ENCODE data around the gene VPS52. TPM values are rescaled to one million over a fixed set of nuclear protein-coding genes. Genes with fewer than 3 reads are reported as not detected.

The VPS52 gene
- total and polyA plus RNA-seq, 2 donors (not counting 1 experiment from before 2014, with no cell fraction given), result 44.9 to 53.2 TPM

DNA sequence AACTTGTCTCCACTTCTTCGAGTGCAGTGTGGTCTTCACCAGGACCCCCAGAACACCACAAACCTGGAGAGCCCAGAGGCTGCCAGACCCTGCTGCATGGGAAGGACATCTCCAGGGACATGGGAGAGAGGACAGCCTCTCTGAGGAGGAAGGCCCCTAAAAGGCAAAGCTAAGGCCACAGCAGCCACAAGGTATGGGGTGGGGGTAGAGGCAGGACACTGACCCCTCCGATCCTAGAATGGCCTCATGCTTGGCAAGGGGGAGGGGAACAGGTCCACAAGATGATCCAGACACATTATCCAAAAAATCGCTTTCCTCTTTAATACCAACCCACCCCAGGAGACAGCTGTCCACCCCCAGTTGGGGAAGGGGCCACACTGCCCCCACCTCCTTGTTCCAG is 7.1 kb upstream of the VPS52 start:
- Histone ChIP-seq H3K27ac (ENCODE audit: insufficient read depth, low read length) (no peak overlapping the region), H4K20me1 (ENCODE audit: control insufficient read depth, extremely low read depth, insufficient read depth, low read length) (no peaks in the 10 kb centered on the region)

DNA sequence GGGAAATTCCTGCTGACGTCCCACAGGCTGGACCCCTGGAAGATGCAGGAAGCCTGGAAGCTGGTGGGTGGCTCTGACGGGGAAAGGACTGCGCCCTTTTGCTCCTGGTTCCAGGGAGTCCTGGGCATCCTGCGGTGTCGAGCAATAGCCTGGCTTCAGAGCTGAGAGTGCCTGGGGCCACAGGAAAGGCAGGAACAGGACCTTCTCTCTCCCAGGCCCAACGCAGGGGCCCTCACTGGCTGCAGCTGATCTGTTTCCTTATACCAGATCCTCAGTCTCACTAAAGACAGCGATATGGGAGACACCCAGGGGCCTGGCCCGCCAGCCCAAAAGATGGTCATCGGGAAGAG is 6.7 kb upstream of the VPS52 start:
- no peak overlapping the region for H2AFZ ChIP-seq (ENCODE audit: low read length)
- H3K4me1 ChIP-seq (ENCODE audit: control insufficient read depth, extremely low read depth, insufficient read depth, low read length), result peaks cover 17% of the 10 kb centered on the region
- no peaks in the 10 kb centered on the region for H3K9me3 ChIP-seq (ENCODE audit: control insufficient read depth, insufficient read depth, low read depth, low read length)
- H3K79me2 ChIP-seq (ENCODE audit: control insufficient read depth, insufficient read depth, low read length), result peaks cover 26% of the 10 kb centered on the region
- H3K36me3 ChIP-seq (ENCODE audit: control insufficient read depth, insufficient read depth, low read length), result peaks cover 34% of the 10 kb centered on the region
- H3K4me3 ChIP-seq (replicated peaks in 1 of 4; ENCODE audit: control extremely low read depth in 1 of 4, insufficient read depth in 1 of 4, low read depth in 3 of 4, low read length in 4 of 4), result no peak overlapping the region
- TF ChIP-seq EZH2 (IDR thresholded peaks at IDR 0.05; ENCODE audit: low read length, missing control alignments), result no peak
- TF ChIP-seq, protein P1, sequence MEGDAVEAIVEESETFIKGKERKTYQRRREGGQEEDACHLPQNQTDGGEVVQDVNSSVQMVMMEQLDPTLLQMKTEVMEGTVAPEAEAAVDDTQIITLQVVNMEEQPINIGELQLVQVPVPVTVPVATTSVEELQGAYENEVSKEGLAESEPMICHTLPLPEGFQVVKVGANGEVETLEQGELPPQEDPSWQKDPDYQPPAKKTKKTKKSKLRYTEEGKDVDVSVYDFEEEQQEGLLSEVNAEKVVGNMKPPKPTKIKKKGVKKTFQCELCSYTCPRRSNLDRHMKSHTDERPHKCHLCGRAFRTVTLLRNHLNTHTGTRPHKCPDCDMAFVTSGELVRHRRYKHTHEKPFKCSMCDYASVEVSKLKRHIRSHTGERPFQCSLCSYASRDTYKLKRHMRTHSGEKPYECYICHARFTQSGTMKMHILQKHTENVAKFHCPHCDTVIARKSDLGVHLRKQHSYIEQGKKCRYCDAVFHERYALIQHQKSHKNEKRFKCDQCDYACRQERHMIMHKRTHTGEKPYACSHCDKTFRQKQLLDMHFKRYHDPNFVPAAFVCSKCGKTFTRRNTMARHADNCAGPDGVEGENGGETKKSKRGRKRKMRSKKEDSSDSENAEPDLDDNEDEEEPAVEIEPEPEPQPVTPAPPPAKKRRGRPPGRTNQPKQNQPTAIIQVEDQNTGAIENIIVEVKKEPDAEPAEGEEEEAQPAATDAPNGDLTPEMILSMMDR (conservative IDR thresholded peaks at IDR 0.05 in 1 of 2, IDR thresholded peaks at IDR 0.05 in 1 of 2; ENCODE audit: low read depth in 1 of 2, low read length in 2 of 2), result no peak
- H3K9ac ChIP-seq (ENCODE audit: insufficient read depth, low read length), result no peak overlapping the region
- H4K20me1 ChIP-seq (ENCODE audit: control insufficient read depth, extremely low read depth, insufficient read depth, low read length), result no peaks in the 10 kb centered on the region
- H3K4me2 ChIP-seq (ENCODE audit: extremely low read depth, insufficient read depth, low read length), result no peak overlapping the region
- H3K27me3 ChIP-seq (ENCODE audit: control insufficient read depth, insufficient read depth, low read length), result no peaks in the 10 kb centered on the region
- no peak overlapping the region for H3K27ac ChIP-seq (ENCODE audit: insufficient read depth, low read length)
- no peak for DNase-seq (ENCODE audit: low read depth in 2 of 2)

More for the DNA sequence above, 7.1 kb upstream of the VPS52 start:
- H3K27me3 ChIP-seq (ENCODE audit: control insufficient read depth, insufficient read depth, low read length), result no peaks in the 10 kb centered on the region
- peaks cover 34% of the 10 kb centered on the region for H3K36me3 ChIP-seq (ENCODE audit: control insufficient read depth, insufficient read depth, low read length)
- H3K79me2 ChIP-seq (ENCODE audit: control insufficient read depth, insufficient read depth, low read length), result peaks cover 22% of the 10 kb centered on the region
- H3K4me1 ChIP-seq (ENCODE audit: control insufficient read depth, extremely low read depth, insufficient read depth, low read length), result peaks cover 14% of the 10 kb centered on the region
- H2AFZ ChIP-seq (ENCODE audit: low read length), result no peak overlapping the region
- H3K9me3 ChIP-seq (ENCODE audit: control insufficient read depth, insufficient read depth, low read depth, low read length), result no peaks in the 10 kb centered on the region
- H3K4me3 ChIP-seq (replicated peaks in 1 of 4; ENCODE audit: control extremely low read depth in 1 of 4, insufficient read depth in 1 of 4, low read depth in 3 of 4, low read length in 4 of 4), result no peak overlapping the region
- DNase-seq (ENCODE audit: low read depth in 2 of 2), result no peak
- H3K4me2 ChIP-seq (ENCODE audit: extremely low read depth, insufficient read depth, low read length), result no peak overlapping the region
- no peak overlapping the region for H3K9ac ChIP-seq (ENCODE audit: insufficient read depth, low read length)
- no peak for TF ChIP-seq EZH2 (IDR thresholded peaks at IDR 0.05; ENCODE audit: low read length, missing control alignments)

DNA sequence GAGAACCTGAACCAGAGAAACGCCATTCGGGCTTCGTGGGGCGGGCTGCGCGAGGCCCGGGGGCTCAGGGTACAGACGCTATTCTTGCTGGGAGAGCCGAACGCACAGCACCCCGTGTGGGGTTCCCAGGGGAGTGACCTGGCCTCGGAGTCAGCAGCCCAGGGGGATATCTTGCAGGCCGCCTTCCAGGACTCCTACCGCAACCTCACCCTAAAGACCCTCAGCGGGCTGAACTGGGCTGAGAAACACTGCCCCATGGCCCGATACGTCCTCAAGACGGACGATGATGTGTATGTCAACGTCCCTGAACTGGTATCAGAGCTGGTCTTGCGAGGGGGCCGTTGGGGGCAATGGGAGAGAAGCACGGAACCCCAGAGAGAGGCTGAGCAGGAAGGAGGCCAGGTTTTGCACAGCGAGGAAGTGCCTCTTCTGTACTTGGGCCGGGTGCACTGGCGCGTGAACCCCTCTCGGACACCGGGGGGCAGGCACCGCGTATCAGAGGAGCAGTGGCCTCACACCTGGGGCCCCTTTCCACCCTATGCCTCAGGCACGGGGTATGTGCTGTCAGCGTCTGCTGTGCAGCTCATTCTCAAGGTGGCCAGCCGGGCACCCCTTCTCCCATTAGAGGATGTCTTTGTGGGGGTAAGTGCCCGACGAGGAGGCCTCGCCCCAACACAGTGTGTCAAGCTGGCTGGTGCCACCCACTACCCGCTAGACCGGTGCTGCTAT is 6.2 kb upstream of the VPS52 start:
- H3K9me3 ChIP-seq (ENCODE audit: control insufficient read depth, insufficient read depth, low read depth, low read length), result no peaks in the 10 kb centered on the region
- peaks cover 37% of the 10 kb centered on the region for H3K36me3 ChIP-seq (ENCODE audit: control insufficient read depth, insufficient read depth, low read length)
- H2AFZ ChIP-seq (ENCODE audit: low read length), result no peak overlapping the region
- peak overlapping the region; percentile 8 for H3K9ac ChIP-seq (ENCODE audit: insufficient read depth, low read length)
- peak; percentile 7 to 11 for DNase-seq (ENCODE audit: low read depth in 2 of 2)
- no peak for TF ChIP-seq EZH2 (IDR thresholded peaks at IDR 0.05; ENCODE audit: low read length, missing control alignments)
- TF ChIP-seq, protein P1 (conservative IDR thresholded peaks at IDR 0.05 in 1 of 2, IDR thresholded peaks at IDR 0.05 in 1 of 2; ENCODE audit: low read depth in 1 of 2, low read length in 2 of 2), result no peak
- peak overlapping the region in 3 of 4 experiments; percentile 21 to 59 (median 29) for H3K4me3 ChIP-seq (replicated peaks in 1 of 4; ENCODE audit: control extremely low read depth in 1 of 4, insufficient read depth in 1 of 4, low read depth in 3 of 4, low read length in 4 of 4)
- peaks cover 19% of the 10 kb centered on the region for H3K4me1 ChIP-seq (ENCODE audit: control insufficient read depth, extremely low read depth, insufficient read depth, low read length)
- H4K20me1 ChIP-seq (ENCODE audit: control insufficient read depth, extremely low read depth, insufficient read depth, low read length), result no peaks in the 10 kb centered on the region
- peak overlapping the region; percentile 59 for H3K4me2 ChIP-seq (ENCODE audit: extremely low read depth, insufficient read depth, low read length)
- H3K27me3 ChIP-seq (ENCODE audit: control insufficient read depth, insufficient read depth, low read length), result no peaks in the 10 kb centered on the region
- H3K79me2 ChIP-seq (ENCODE audit: control insufficient read depth, insufficient read depth, low read length), result peaks cover 31% of the 10 kb centered on the region
- peak overlapping the region; percentile 67 for H3K27ac ChIP-seq (ENCODE audit: insufficient read depth, low read length)

All from fibroblast of lung (primary cell).